ENCODE results near the gene CYP27B1. TPM values are rescaled to one million over a fixed set of nuclear protein-coding genes. Genes with fewer than 3 reads are reported as not detected.
A peak's percentile ranks its signal among the peaks of the same experiment; 100 is the strongest.

CYP27B1 gene
- total and polyA plus RNA-seq, 9 of the 15 experiments (the other 6 are each of a cell fraction or from before 2014, with no cell fraction given): 0.18 to 4.2 (median 1.8) TPM

GRCh38 chr12:57751788-57752667 is 14.8 kb downstream of the CYP27B1 start, which contains the start of gene CDK4 (continued):
- TF ChIP-seq, protein P1, sequence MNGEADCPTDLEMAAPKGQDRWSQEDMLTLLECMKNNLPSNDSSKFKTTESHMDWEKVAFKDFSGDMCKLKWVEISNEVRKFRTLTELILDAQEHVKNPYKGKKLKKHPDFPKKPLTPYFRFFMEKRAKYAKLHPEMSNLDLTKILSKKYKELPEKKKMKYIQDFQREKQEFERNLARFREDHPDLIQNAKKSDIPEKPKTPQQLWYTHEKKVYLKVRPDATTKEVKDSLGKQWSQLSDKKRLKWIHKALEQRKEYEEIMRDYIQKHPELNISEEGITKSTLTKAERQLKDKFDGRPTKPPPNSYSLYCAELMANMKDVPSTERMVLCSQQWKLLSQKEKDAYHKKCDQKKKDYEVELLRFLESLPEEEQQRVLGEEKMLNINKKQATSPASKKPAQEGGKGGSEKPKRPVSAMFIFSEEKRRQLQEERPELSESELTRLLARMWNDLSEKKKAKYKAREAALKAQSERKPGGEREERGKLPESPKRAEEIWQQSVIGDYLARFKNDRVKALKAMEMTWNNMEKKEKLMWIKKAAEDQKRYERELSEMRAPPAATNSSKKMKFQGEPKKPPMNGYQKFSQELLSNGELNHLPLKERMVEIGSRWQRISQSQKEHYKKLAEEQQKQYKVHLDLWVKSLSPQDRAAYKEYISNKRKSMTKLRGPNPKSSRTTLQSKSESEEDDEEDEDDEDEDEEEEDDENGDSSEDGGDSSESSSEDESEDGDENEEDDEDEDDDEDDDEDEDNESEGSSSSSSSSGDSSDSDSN (IDR thresholded peaks at IDR 0.05; ENCODE audit: borderline replicate concordance in 1 of 2, low read depth in 2 of 2, low read length in 2 of 2): 0 out of 4 replicates have a peak, but pooled peaks of 1 of the 2 experiments have one; percentile 47
- TF ChIP-seq CHD2 (IDR thresholded peaks at IDR 0.05; ENCODE audit: low read depth, low read length) (peak; percentile 51; the same call in 1 of the 2 replicates), TOE1 (IDR thresholded peaks at IDR 0.05; ENCODE audit: borderline replicate concordance) (peak; percentile 100), TOE1 (CRISPR knock-in tag; IDR thresholded peaks at IDR 0.05; ENCODE audit: borderline replicate concordance, low read depth) (peak; percentile 58; the same call in 1 of the 2 replicates), ZNF184 (CRISPR knock-in tag; IDR thresholded peaks at IDR 0.05) (no peak), SUPT5H (IDR thresholded peaks at IDR 0.05) (peak; percentile 85), ZNF41 (CRISPR knock-in tag; conservative IDR thresholded peaks at IDR 0.05) (peak; percentile 41; the same call in 1 of the 2 replicates), TRIM24 (IDR thresholded peaks at IDR 0.05) (peak; percentile 43 to 59), ELK1 (CRISPR knock-in tag; IDR thresholded peaks at IDR 0.05) (no peak), EGR1 (conservative IDR thresholded peaks at IDR 0.05) (peak; percentile 96), LEF1 (IDR thresholded peaks at IDR 0.05) (peak; percentile 90), PTTG1 (tag; IDR thresholded peaks at IDR 0.05; ENCODE audit: low read depth) (no peak), ZNF830 (CRISPR knock-in tag; IDR thresholded peaks at IDR 0.05) (0 out of 2 replicates have a peak, but pooled peaks have one; percentile 9), POLR2AphosphoS5 (IDR thresholded peaks at IDR 0.05; ENCODE audit: control insufficient read depth, insufficient read depth, low read depth, low read length) (peak; percentile 81), KLF6 (CRISPR knock-in tag; IDR thresholded peaks at IDR 0.05; ENCODE audit: borderline replicate concordance) (peak; percentile 21; the same call in 1 of the 2 replicates), MCM7 (IDR thresholded peaks at IDR 0.05) (no peak), YBX1 (IDR thresholded peaks at IDR 0.05) (no peak), NR2C1 (IDR thresholded peaks at IDR 0.05) (peak; percentile 73), NR2C1 (tag; IDR thresholded peaks at IDR 0.05) (no peak), KDM4B (IDR thresholded peaks at IDR 0.05; ENCODE audit: borderline replicate concordance in 2 of 2, low read depth in 1 of 2) (peak in 1 of 2 experiments; percentile 91; a peak in 2 of 4 replicates), ZNF639 (CRISPR knock-in tag; conservative IDR thresholded peaks at IDR 0.05 in 1 of 2, IDR thresholded peaks at IDR 0.05 in 1 of 2) (peak in 1 of 2 experiments; percentile 90; a peak in 2 of 4 replicates), ZNF696 (CRISPR knock-in tag; conservative IDR thresholded peaks at IDR 0.05) (no peak), CXXC5 (CRISPR knock-in tag; IDR thresholded peaks at IDR 0.05) (peak; percentile 94), LCOR (CRISPR knock-in tag; IDR thresholded peaks at IDR 0.05) (peak; percentile 93)
